Sigmoid colon (tissue), 7 donors: ENCODE results near the gene LRRC37A. TPM values are rescaled to one million over a fixed set of nuclear protein-coding genes. Genes with fewer than 3 reads are reported as not detected.
"Not testable (repeated sequence)": the region's sequence is repeated elsewhere in the genome, so short reads cannot be mapped to it uniquely, and the experiment has no call there.

Experiments used
- DNase-seq: peaks from one replicate; pipeline ENCODE4 v3.0.0-alpha.2; 2019
- H3K27ac ChIP-seq, 4 donors: fragments of 200-600 bp; sonication (generic); one replicate each; pipeline ENCODE4 v1.5.1; 2016 to 2019; ENCODE audit warnings: mild to moderate bottlenecking in 1 of 4
- H3K27me3 ChIP-seq, 3 donors: fragments of 200-600 bp; sonication (generic); one replicate each; pipeline ENCODE4 v1.5.1; 2019; ENCODE audit warnings: mild to moderate bottlenecking in 1 of 3
- H3K36me3 ChIP-seq, 4 donors: fragments of 200-600 bp; sonication (generic); one replicate each; pipeline ENCODE4 v1.5.1; 2016 to 2019
- H3K4me1 ChIP-seq, 4 donors: fragments of 200-600 bp; sonication (generic); one replicate each; pipeline ENCODE4 v1.5.1; 2017 to 2019
- H3K4me3 ChIP-seq, 4 donors: fragments of 200-600 bp; sonication (generic); one replicate each; pipeline ENCODE4 v1.5.1; 2017 to 2019; ENCODE audit warnings: mild to moderate bottlenecking in 2 of 4, moderate library complexity in 1 of 4
- H3K9me3 ChIP-seq, 4 donors: fragments of 200-600 bp in 3 of 4; sonication (generic) in 3 of 4; one replicate each; pipeline versions ENCODE4 v1.5.1 to v1.6.1; 2013 to 2019
- WGBS, 2 donors: extraction: QIAGEN DNeasy Blood & Tissue Kit; methylation state at CpG; one replicate each; pipeline ENCODE4 v1.1.7; 2013; 5-methylcytosine and 5-hydroxymethylcytosine counted together
- intact Hi-C: fragments of 100-400 bp; cut with DNase I; formaldehyde crosslinking; loops from one replicate; pipeline ENCODE4 v1.15.1; 2023
- polyA plus RNA-seq, 3 donors: library from polyadenylated mRNA; stranded (reverse); fragments of 200-250 nt; gene quantifications; one replicate each; pipeline ENCODE4 v1.2.3, GENCODE V29; 2013
- small RNA-seq, 3 donors: library from RNA; depleted of rRNA; stranded (forward); fragments of <200 nt; gene quantifications; one replicate each; pipeline ENCODE3, GENCODE V24; 2016
- total RNA-seq, 4 donors: library from RNA; depleted of rRNA; stranded (reverse); fragments of >200 nt; gene quantifications; one replicate each; pipeline ENCODE4 v1.1.0, GENCODE V29; 2016
- donor health status: healthy with polysubstance abuse.
- donor health status: Bipolar disorder and iron deficiency.
- donor health status: healthy.

Gene LRRC37A
- total and polyA plus RNA-seq, 7 donors: 0.60 to 4.7 (median 1.5) TPM

GRCh38 chr17:46372236-46373229, 77.6 kb downstream of the LRRC37A start:
- no CpG with 5 or more reads among the region's 95 CpGs for WGBS, 2 donors
- H3K4me1 ChIP-seq, H3K36me3 ChIP-seq, H3K9me3 ChIP-seq, H3K4me3 ChIP-seq, intact Hi-C loops, H3K27ac ChIP-seq, DNase-seq, H3K27me3 ChIP-seq: not testable (repeated sequence)

DNA sequence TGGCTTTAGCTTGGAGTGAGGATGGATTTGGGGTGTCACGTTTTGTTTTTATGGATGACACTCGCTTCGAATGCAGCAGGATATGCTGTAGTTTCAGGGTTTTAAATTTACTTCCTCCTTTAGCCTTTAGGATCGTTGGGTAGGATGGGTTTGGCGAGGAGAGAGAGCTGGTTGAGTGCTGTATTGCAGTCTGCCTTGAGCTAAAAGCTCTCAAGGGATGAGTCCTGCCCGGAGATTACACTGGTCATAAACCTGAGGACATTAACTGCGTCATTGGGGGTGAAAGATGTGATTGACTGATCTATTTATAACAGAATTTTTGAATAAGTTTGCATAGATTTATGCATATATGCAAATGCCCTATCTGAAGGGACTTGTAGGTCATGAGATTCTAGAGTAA, 78.5 kb downstream of the LRRC37A start:
- intact Hi-C loops, H3K9me3 ChIP-seq, H3K36me3 ChIP-seq, DNase-seq, H3K27me3 ChIP-seq, H3K4me1 ChIP-seq, H3K4me3 ChIP-seq, H3K27ac ChIP-seq: not testable (repeated sequence)
- no CpG with 5 or more reads among the region's 7 CpGs for WGBS, 2 donors

GRCh38 chr17:46383118-46383517, 88.2 kb downstream of the LRRC37A start:
- H3K9me3 ChIP-seq, H3K4me3 ChIP-seq, H3K36me3 ChIP-seq, H3K27ac ChIP-seq, DNase-seq, intact Hi-C loops, H3K4me1 ChIP-seq, H3K27me3 ChIP-seq: not testable (repeated sequence)
- 91 to 92% methylated on average over 3 of the region's 4 CpGs for WGBS, 2 donors

DNA sequence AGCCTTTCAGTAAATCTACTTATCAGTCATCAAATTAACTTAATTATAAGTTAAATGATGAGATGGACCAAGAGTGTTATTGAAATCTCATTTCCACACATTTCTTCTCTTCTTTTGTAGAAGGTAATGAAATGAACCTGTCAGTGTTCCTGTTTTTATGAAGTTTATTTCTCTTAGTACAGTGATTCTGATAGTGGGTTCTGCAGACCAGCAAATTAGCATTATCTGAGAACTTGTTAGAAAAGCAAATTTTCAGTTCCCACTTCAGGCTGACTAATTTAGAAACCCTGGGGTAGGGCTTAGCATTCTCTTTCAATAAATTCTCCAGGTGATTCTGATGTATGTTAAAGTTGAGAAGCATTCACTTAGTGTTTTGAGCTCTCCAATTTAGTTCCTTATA, 90.6 kb downstream of the LRRC37A start:
- H3K36me3 ChIP-seq, H3K9me3 ChIP-seq, H3K27me3 ChIP-seq, H3K4me3 ChIP-seq, H3K4me1 ChIP-seq, intact Hi-C loops, H3K27ac ChIP-seq, DNase-seq: not testable (repeated sequence)

Small RNA genes within 50 kb of the gene (small RNA-seq; reads per million reads assigned to genes)
- gene RN7SL656P: 0 reads per million in 3 donors

Other genes starting within 250 kb of the LRRC37A start
- gene KANSL1, start 101.7 kb upstream of the LRRC37A start, total RNA-seq: 100 to 1,000 TPM in 1 of 4 donors, 10 to 100 TPM in 3; 70.7 to 130 (median 79.7) TPM
- 10 to 100 TPM in 2 of 3 donors, 1 to 10 TPM in 1; 9.7 to 25.0 (median 13.8) TPM for gene KANSL1, start 101.7 kb upstream of the LRRC37A start, polyA plus RNA-seq
- 10 to 100 TPM; 11.2 to 29.6 (median 19.1) TPM for gene ARL17B, start 66.6 kb downstream of the LRRC37A start, total RNA-seq
- 1 to 10 TPM; 6.0 to 8.8 (median 6.0) TPM for gene ARL17B, start 66.6 kb downstream of the LRRC37A start, polyA plus RNA-seq
- 10 to 100 TPM in 2 of 4 donors, 1 to 10 TPM in 2; 7.3 to 15.8 (median 9.7) TPM for gene LRRC37A2, start 217.3 kb downstream of the LRRC37A start, total RNA-seq
- 1 to 10 TPM; 1.8 to 6.6 (median 2.3) TPM for gene LRRC37A2, start 217.3 kb downstream of the LRRC37A start, polyA plus RNA-seq